ENCODE data around the gene LSAMP. TPM values are rescaled to one million over a fixed set of nuclear protein-coding genes. Genes with fewer than 3 reads are reported as not detected.

The LSAMP gene
- polyA plus RNA-seq, 3 donors: not detected

GRCh38 chr3:116188231-116188785 lies 257.0 kb downstream of the LSAMP start:
- no peak overlapping the region for H3K9ac ChIP-seq (ENCODE audit: insufficient read depth, low read length, poor library complexity, severe bottlenecking)
- H3K79me2 ChIP-seq (ENCODE audit: insufficient read depth, low read length): no peaks in the 10 kb centered on the region
- H4K20me1 ChIP-seq (ENCODE audit: insufficient read depth, low read length): no peaks in the 10 kb centered on the region
- no peak overlapping the region for H3K4me3 ChIP-seq (replicated peaks in 1 of 3; ENCODE audit: low read depth in 2 of 3, low read length in 3 of 3)
- no peaks in the 10 kb centered on the region for H3K4me1 ChIP-seq (ENCODE audit: control insufficient read depth in 1 of 2, insufficient read depth in 2 of 2, low read length in 2 of 2)
- no peak overlapping the region for H3K27ac ChIP-seq (ENCODE audit: low read depth in 1 of 2, low read length in 2 of 2)
- H3K36me3 ChIP-seq (replicated peaks in 1 of 2; ENCODE audit: control insufficient read depth in 1 of 2, insufficient read depth in 2 of 2, low read length in 2 of 2): no peaks in the 10 kb centered on the region
- Mint-ChIP-seq H3K27me3 (ENCODE audit: low read depth in 3 of 3) (no peaks in the 10 kb centered on the region), H3K4me3 (no peak overlapping the region), H3K27ac (no peak overlapping the region), H3K36me3 (no peaks in the 10 kb centered on the region), H3K4me1 (no peaks in the 10 kb centered on the region), H3K9me3 (peaks cover 0 to 4% (median 2%) of the 10 kb centered on the region in 7 donors)
- no peak for TF ChIP-seq CTCF (IDR thresholded peaks at IDR 0.05)
- intact Hi-C loops (cut with micrococcal nuclease): no loop called here
- WGBS (ENCODE audit: insufficient coverage): no CpG with 5 or more reads among the region's 3 CpGs
- no peak overlapping the region for H2AFZ ChIP-seq (ENCODE audit: insufficient read depth, low read depth, low read length, poor library complexity, severe bottlenecking)
- H3K4me2 ChIP-seq (replicated peaks; ENCODE audit: extremely low read depth, low read length, poor library complexity, severe bottlenecking): no peak overlapping the region
- no peak for DNase-seq
- H3K9me3 ChIP-seq (replicated peaks in 1 of 2; ENCODE audit: control insufficient read depth in 1 of 2, insufficient read depth in 1 of 2, low read length in 2 of 2): no peaks in the 10 kb centered on the region
- H3K27me3 ChIP-seq (ENCODE audit: control insufficient read depth in 2 of 2, insufficient read depth in 2 of 2, low read length in 2 of 2): no peaks in the 10 kb centered on the region

GRCh38 chr3:116186049-116186448 lies 259.2 kb downstream of the LSAMP start:
- Histone ChIP-seq H2AFZ (ENCODE audit: insufficient read depth, low read depth, low read length, poor library complexity, severe bottlenecking) (no peak overlapping the region), H3K36me3 (replicated peaks in 1 of 2; ENCODE audit: control insufficient read depth in 1 of 2, insufficient read depth in 2 of 2, low read length in 2 of 2) (no peaks in the 10 kb centered on the region), H3K9ac (ENCODE audit: insufficient read depth, low read length, poor library complexity, severe bottlenecking) (no peak overlapping the region), H3K4me1 (ENCODE audit: control insufficient read depth in 1 of 2, insufficient read depth in 2 of 2, low read length in 2 of 2) (no peaks in the 10 kb centered on the region), H3K27ac (ENCODE audit: low read depth in 1 of 2, low read length in 2 of 2) (no peak overlapping the region), H3K27me3 (ENCODE audit: control insufficient read depth in 2 of 2, insufficient read depth in 2 of 2, low read length in 2 of 2) (no peaks in the 10 kb centered on the region), H3K4me3 (replicated peaks in 1 of 3; ENCODE audit: low read depth in 2 of 3, low read length in 3 of 3) (no peak overlapping the region), H3K9me3 (replicated peaks in 1 of 2; ENCODE audit: control insufficient read depth in 1 of 2, insufficient read depth in 1 of 2, low read length in 2 of 2) (no peaks in the 10 kb centered on the region), H4K20me1 (ENCODE audit: insufficient read depth, low read length) (no peaks in the 10 kb centered on the region), H3K4me2 (replicated peaks; ENCODE audit: extremely low read depth, low read length, poor library complexity, severe bottlenecking) (no peak overlapping the region), H3K79me2 (ENCODE audit: insufficient read depth, low read length) (no peaks in the 10 kb centered on the region)
- Mint-ChIP-seq H3K4me1 (no peaks in the 10 kb centered on the region), H3K27ac (no peak overlapping the region), H3K27me3 (ENCODE audit: low read depth in 3 of 3) (no peaks in the 10 kb centered on the region), H3K9me3 (peaks cover 0 to 2% (median 0%) of the 10 kb centered on the region in 7 donors), H3K4me3 (no peak overlapping the region), H3K36me3 (no peaks in the 10 kb centered on the region)
- no peak for DNase-seq
- intact Hi-C loops (cut with micrococcal nuclease): no loop called here
- WGBS (ENCODE audit: insufficient coverage): no CpG with 5 or more reads among the region's 1 CpG
- no peak for TF ChIP-seq CTCF (IDR thresholded peaks at IDR 0.05)
